GM23338 (cell line): ENCODE measurements around the gene TEX26. TPM values are rescaled to one million over a fixed set of nuclear protein-coding genes. Genes with fewer than 3 reads are reported as not detected.

Experiments used
- ATAC-seq: fragments of 200-7000 bp; cut with Tn5 transposase; 3 replicates; pipeline ENCODE4 v1.9.1; 2020
- DNase-seq: peaks from one replicate; pipeline ENCODE4 v3.0.0-alpha.2; 2015; ENCODE audit warnings: low spot score
- H2AFZ ChIP-seq: fragments of 200-600 bp; sonication (generic); 2 replicates; pipeline ENCODE4 v1.8.0; 2016; ENCODE audit warnings: antibody characterized with exemption, mild to moderate bottlenecking, moderate library complexity
- H3F3A ChIP-seq: fragments of 200-600 bp; sonication (generic); replicated peaks from 2 replicates; pipeline ENCODE4 v1.8.0; 2017; ENCODE audit warnings: antibody characterized with exemption, mixed run types, low read depth
- H3K27ac ChIP-seq: fragments of 200-600 bp; sonication (generic); 2 replicates; pipeline ENCODE4 v1.6.1; 2016; ENCODE audit warnings: low read depth
- H3K27me3 ChIP-seq: fragments of 200-600 bp; sonication (generic); 2 replicates; pipeline ENCODE4 v1.8.0; 2016; ENCODE audit warnings: mild to moderate bottlenecking, mixed run types, moderate library complexity; ENCODE audit not compliant: insufficient read depth
- H3K36me3 ChIP-seq: fragments of 200-600 bp; sonication (generic); 2 replicates; pipeline ENCODE4 v1.8.0; 2016; ENCODE audit warnings: mild to moderate bottlenecking; ENCODE audit not compliant: insufficient read depth
- H3K4me1 ChIP-seq: fragments of 200-600 bp; sonication (generic); 2 replicates; pipeline ENCODE4 v1.8.0; 2016; ENCODE audit warnings: mild to moderate bottlenecking, moderate library complexity; ENCODE audit not compliant: insufficient read depth
- H3K4me2 ChIP-seq: fragments of 200-600 bp; sonication (generic); 2 replicates; pipeline ENCODE4 v1.7.1; 2017; ENCODE audit warnings: mixed run types
- H3K4me3 ChIP-seq: fragments of 200-600 bp; sonication (generic); 2 replicates; pipeline ENCODE4 v1.6.1; 2016; ENCODE audit warnings: mixed run types
- H3K79me2 ChIP-seq: fragments of 200-600 bp; sonication (generic); replicated peaks from 2 replicates; pipeline ENCODE4 v1.8.0; 2017; ENCODE audit warnings: mild to moderate bottlenecking; ENCODE audit not compliant: insufficient read depth
- H3K9me2 ChIP-seq: fragments of 200-600 bp; sonication (generic); 2 replicates; pipeline ENCODE4 v1.8.0; 2017; ENCODE audit not compliant: insufficient read depth
- H4K20me1 ChIP-seq: fragments of 200-600 bp; sonication (generic); replicated peaks from 2 replicates; pipeline ENCODE4 v1.8.0; 2017; ENCODE audit warnings: mild to moderate bottlenecking; ENCODE audit not compliant: insufficient read depth
- H3K27ac Mint-ChIP-seq: 2 replicates; pipeline ENCODE4 v1.8.0; 2020; ENCODE audit warnings: inconsistent platforms, mild to moderate bottlenecking, moderate library complexity, mixed read lengths
- H3K27me3 Mint-ChIP-seq: 3 replicates; pipeline ENCODE4 v1.8.0; 2022; ENCODE audit warnings: low read depth, mild to moderate bottlenecking, moderate library complexity, mixed read lengths, inconsistent platforms; ENCODE audit not compliant: insufficient read depth, poor library complexity
- H3K36me3 Mint-ChIP-seq: 3 replicates; pipeline ENCODE4 v1.8.0; 2021; ENCODE audit warnings: low read depth, mild to moderate bottlenecking, inconsistent platforms, moderate library complexity, mixed read lengths
- H3K4me1 Mint-ChIP-seq: 3 replicates; pipeline ENCODE4 v1.8.0; 2020; ENCODE audit warnings: mild to moderate bottlenecking, inconsistent platforms, mixed read lengths
- H3K4me3 Mint-ChIP-seq: 3 replicates; pipeline ENCODE4 v1.8.0; 2021; ENCODE audit warnings: moderate library complexity, mild to moderate bottlenecking, inconsistent platforms, mixed read lengths
- H3K9me3 Mint-ChIP-seq: 3 replicates; pipeline ENCODE4 v1.8.0; 2020; ENCODE audit warnings: moderate library complexity, mild to moderate bottlenecking, inconsistent platforms, mixed read lengths
- CREB1 ChIP-seq: fragments of 250-450 bp; sonication (Bioruptor Pico); IDR thresholded peaks from 2 replicates; pipeline ENCODE4 v1.5.0; 2020; ENCODE audit warnings: low read depth, mild to moderate bottlenecking, moderate library complexity
- CTCF ChIP-seq, 2 experiments: fragments of 200-600 bp in 1 of 2; sonication (generic) in 1 of 2; conservative IDR thresholded peaks; 2 replicates each; pipeline versions ENCODE4 v1.5.1 to v1.6.1; 2016 to 2017; ENCODE audit warnings: antibody characterized with exemption in 2 of 2, low read depth in 2 of 2, mild to moderate bottlenecking in 2 of 2, moderate library complexity in 1 of 2
- EZH2 ChIP-seq: fragments of 200-600 bp; sonication (generic); IDR thresholded peaks from one replicate; pipeline ENCODE4 v1.8.0; 2017; ENCODE audit warnings: antibody characterized with exemption, mild to moderate bottlenecking, low read depth; ENCODE audit not compliant: unreplicated experiment
- EZH2phosphoT487 ChIP-seq: fragments of 200-600 bp; sonication (generic); IDR thresholded peaks from one replicate; pipeline ENCODE4 v1.8.1; 2018; ENCODE audit warnings: antibody characterized with exemption; ENCODE audit not compliant: unreplicated experiment
- JUNB ChIP-seq: IDR thresholded peaks from one replicate; pipeline ENCODE4 v1.6.1; 2016; ENCODE audit warnings: antibody characterized with exemption; ENCODE audit not compliant: unreplicated experiment
- NANOG ChIP-seq: IDR thresholded peaks from 2 replicates; pipeline ENCODE4 v1.6.1; 2016; ENCODE audit warnings: antibody characterized with exemption, borderline replicate concordance
- POLR2AphosphoS5 ChIP-seq: IDR thresholded peaks from 2 replicates; pipeline ENCODE4 v1.6.1; 2016; ENCODE audit warnings: antibody characterized with exemption, low read depth
- REST ChIP-seq: IDR thresholded peaks from one replicate; pipeline ENCODE4 v1.6.1; 2018; ENCODE audit warnings: antibody characterized with exemption; ENCODE audit not compliant: unreplicated experiment
- STAT1 ChIP-seq: IDR thresholded peaks from one replicate; pipeline ENCODE4 v1.6.1; 2016; ENCODE audit warnings: antibody characterized with exemption; ENCODE audit not compliant: unreplicated experiment
- ZNF114 ChIP-seq: fragments of 250-450 bp; sonication (Bioruptor Pico); IDR thresholded peaks from 2 replicates; pipeline ENCODE4 v1.5.0; 2020; ENCODE audit warnings: mild to moderate bottlenecking, moderate library complexity
- ZNF331 ChIP-seq: fragments of 250-450 bp; sonication (Bioruptor Pico); IDR thresholded peaks from 2 replicates; pipeline ENCODE4 v1.5.0; 2020; ENCODE audit warnings: low read depth, mild to moderate bottlenecking, moderate library complexity
- ZNF462 ChIP-seq: fragments of 250-450 bp; sonication (Bioruptor Pico); IDR thresholded peaks from 2 replicates; pipeline ENCODE4 v1.5.0; 2020; ENCODE audit warnings: mild to moderate bottlenecking, moderate library complexity
- polyA plus RNA-seq: library from polyadenylated mRNA; unstranded; fragments of >200 nt; fragmentation: Nextera tagmentation; extraction: Ambion mirVana; gene quantifications from 2 replicates; pipeline ENCODE4 v1.2.1, GENCODE V29; 2016
- total RNA-seq: library from RNA; depleted of rRNA; stranded (reverse); fragments of >200 nt; shearing (Covaris generic); gene quantifications from 2 replicates; pipeline ENCODE4 v1.2.3, GENCODE V29; 2014
- TF ChIP-seq, protein P1 (sequence below): IDR thresholded peaks from 2 replicates; pipeline ENCODE4 v1.6.1; 2016; ENCODE audit warnings: antibody characterized with exemption

Gene TEX26
- total and polyA plus RNA-seq, 2 experiments from 2014 or later, result not detected

- H3K4me3 ChIP-seq, result peak overlapping the region; percentile 22; the same call in 1 of the 2 replicates
- H2AFZ ChIP-seq, result no peak overlapping the region
- H3K9me2 ChIP-seq, result no peaks in the 10 kb centered on the region
- H3K4me2 ChIP-seq, result peak overlapping the region; percentile 65
- H3K4me1 ChIP-seq, result peaks cover 28% of the 10 kb centered on the region
- ATAC-seq (peak; percentile 81), DNase-seq (peak; percentile 45)
- H3K36me3 ChIP-seq, result no peaks in the 10 kb centered on the region
- Mint-ChIP-seq H3K36me3 (no peaks in the 10 kb centered on the region), H3K4me3 (peak overlapping the region; percentile 28; the same call in 2 of the 3 replicates), H3K27ac (peak overlapping the region; percentile 50; the same call in 1 of the 2 replicates), H3K9me3 (no peaks in the 10 kb centered on the region), H3K4me1 (peaks cover 30% of the 10 kb centered on the region), H3K27me3 (peaks cover 4% of the 10 kb centered on the region)
- H3K27ac ChIP-seq, result no peak overlapping the region
- no peaks in the 10 kb centered on the region for H3K27me3 ChIP-seq
- H4K20me1 ChIP-seq, result no peaks in the 10 kb centered on the region
- TF ChIP-seq EZH2phosphoT487, result no peak
- no peak for TF ChIP-seq JUNB
- TF ChIP-seq STAT1, result no peak
- TF ChIP-seq, protein P1, sequence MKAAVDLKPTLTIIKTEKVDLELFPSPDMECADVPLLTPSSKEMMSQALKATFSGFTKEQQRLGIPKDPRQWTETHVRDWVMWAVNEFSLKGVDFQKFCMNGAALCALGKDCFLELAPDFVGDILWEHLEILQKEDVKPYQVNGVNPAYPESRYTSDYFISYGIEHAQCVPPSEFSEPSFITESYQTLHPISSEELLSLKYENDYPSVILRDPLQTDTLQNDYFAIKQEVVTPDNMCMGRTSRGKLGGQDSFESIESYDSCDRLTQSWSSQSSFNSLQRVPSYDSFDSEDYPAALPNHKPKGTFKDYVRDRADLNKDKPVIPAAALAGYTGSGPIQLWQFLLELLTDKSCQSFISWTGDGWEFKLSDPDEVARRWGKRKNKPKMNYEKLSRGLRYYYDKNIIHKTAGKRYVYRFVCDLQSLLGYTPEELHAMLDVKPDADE, result no peak
- no peak for TF ChIP-seq ZNF331 (CRISPR knock-in tag)
- no peak for TF ChIP-seq EZH2
- TF ChIP-seq ZNF462 (CRISPR knock-in tag), result no peak
- no peak for TF ChIP-seq CTCF (conservative IDR thresholded peaks at IDR 0.05; ENCODE audit: low read depth in 2 of 2)
- no peak for TF ChIP-seq CREB1 (CRISPR knock-in tag)
- TF ChIP-seq REST, result no peak
- TF ChIP-seq POLR2AphosphoS5, result no peak
- no peak for TF ChIP-seq ZNF114 (CRISPR knock-in tag)
- TF ChIP-seq NANOG, result no peak
- no peaks in the 10 kb centered on the region for H3F3A ChIP-seq
- H3K79me2 ChIP-seq, result no peaks in the 10 kb centered on the region
Measured at GRCh38 chr13:31011901-31012654, 79.6 kb downstream of the TEX26 start.
